Measurements from ENCODE around the gene PDE11A. TPM values are rescaled to one million over a fixed set of nuclear protein-coding genes. Genes with fewer than 3 reads are reported as not detected.
A peak's percentile ranks its signal among the peaks of the same experiment; 100 is the strongest.

The PDE11A gene
- total and polyA plus RNA-seq, 2 of the 13 experiments (the other 11 are each of a cell fraction or from before 2014, with no cell fraction given), result 1.2 to 1.7 TPM

DNA sequence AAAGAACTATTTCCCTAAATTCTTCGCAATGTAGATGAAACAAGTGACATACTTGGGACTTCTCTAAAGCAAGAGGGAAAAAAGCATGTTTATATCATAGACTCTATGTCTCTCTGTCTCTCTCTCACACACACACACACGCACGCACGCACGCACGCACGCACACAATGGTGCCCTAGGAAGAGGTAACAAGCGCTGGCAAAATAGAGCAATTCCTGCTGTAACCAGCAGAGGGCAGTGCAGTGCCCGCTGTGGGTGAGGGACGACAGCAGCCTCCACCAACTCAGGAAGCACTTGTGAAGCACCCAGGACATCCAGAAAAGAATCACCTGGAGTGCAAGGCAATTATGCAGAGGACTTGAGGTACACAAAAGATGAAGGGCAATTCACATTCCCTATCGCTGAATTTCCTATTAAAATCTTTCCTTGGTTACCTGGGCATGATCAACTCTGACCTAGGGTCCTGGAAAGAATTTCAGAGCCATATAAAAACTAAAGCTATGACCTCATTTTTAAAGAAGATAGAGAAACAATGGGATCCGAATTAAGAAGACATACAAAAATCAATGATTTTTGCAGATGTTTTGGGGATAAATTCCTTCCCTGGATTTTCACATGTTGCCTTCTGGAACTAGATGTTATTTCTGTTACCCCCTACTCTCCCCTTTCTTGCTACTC lies 166.4 kb downstream of the PDE11A start (continued):
- TF ChIP-seq ZBTB26 (CRISPR knock-in tag; IDR thresholded peaks at IDR 0.05; ENCODE audit: borderline replicate concordance) (0 out of 2 replicates have a peak, but pooled peaks have one; percentile 32), ETV6 (CRISPR knock-in tag; conservative IDR thresholded peaks at IDR 0.05) (no peak), RAD21 (CRISPR knock-in tag; IDR thresholded peaks at IDR 0.05) (peak; percentile 77), HMGXB4 (CRISPR knock-in tag; IDR thresholded peaks at IDR 0.05; ENCODE audit: borderline replicate concordance in 1 of 2, low read depth in 1 of 2) (peak; percentile 46 to 72; a peak in 2 of 4 replicates), E2F5 (CRISPR knock-in tag; conservative IDR thresholded peaks at IDR 0.05) (no peak), ZNF280B (CRISPR knock-in tag; IDR thresholded peaks at IDR 0.05; ENCODE audit: borderline replicate concordance) (peak; percentile 40; the same call in 1 of the 2 replicates), SIN3B (IDR thresholded peaks at IDR 0.05; ENCODE audit: low read length) (peak; percentile 27; the same call in 1 of the 2 replicates), SP1 (IDR thresholded peaks at IDR 0.05) (no peak), SP1 (CRISPR knock-in tag; IDR thresholded peaks at IDR 0.05) (no peak), MXD4 (CRISPR knock-in tag; IDR thresholded peaks at IDR 0.05) (no peak), ZBTB4 (CRISPR knock-in tag; IDR thresholded peaks at IDR 0.05; ENCODE audit: borderline replicate concordance) (no peak)
- TF ChIP-seq, protein P1, sequence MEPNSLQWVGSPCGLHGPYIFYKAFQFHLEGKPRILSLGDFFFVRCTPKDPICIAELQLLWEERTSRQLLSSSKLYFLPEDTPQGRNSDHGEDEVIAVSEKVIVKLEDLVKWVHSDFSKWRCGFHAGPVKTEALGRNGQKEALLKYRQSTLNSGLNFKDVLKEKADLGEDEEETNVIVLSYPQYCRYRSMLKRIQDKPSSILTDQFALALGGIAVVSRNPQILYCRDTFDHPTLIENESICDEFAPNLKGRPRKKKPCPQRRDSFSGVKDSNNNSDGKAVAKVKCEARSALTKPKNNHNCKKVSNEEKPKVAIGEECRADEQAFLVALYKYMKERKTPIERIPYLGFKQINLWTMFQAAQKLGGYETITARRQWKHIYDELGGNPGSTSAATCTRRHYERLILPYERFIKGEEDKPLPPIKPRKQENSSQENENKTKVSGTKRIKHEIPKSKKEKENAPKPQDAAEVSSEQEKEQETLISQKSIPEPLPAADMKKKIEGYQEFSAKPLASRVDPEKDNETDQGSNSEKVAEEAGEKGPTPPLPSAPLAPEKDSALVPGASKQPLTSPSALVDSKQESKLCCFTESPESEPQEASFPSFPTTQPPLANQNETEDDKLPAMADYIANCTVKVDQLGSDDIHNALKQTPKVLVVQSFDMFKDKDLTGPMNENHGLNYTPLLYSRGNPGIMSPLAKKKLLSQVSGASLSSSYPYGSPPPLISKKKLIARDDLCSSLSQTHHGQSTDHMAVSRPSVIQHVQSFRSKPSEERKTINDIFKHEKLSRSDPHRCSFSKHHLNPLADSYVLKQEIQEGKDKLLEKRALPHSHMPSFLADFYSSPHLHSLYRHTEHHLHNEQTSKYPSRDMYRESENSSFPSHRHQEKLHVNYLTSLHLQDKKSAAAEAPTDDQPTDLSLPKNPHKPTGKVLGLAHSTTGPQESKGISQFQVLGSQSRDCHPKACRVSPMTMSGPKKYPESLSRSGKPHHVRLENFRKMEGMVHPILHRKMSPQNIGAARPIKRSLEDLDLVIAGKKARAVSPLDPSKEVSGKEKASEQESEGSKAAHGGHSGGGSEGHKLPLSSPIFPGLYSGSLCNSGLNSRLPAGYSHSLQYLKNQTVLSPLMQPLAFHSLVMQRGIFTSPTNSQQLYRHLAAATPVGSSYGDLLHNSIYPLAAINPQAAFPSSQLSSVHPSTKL (CRISPR knock-in tag; IDR thresholded peaks at IDR 0.05), result 0 out of 2 replicates have a peak, but pooled peaks have one; percentile 19
